ENCODE data around the gene PIK3R2. TPM values are rescaled to one million over a fixed set of nuclear protein-coding genes. Genes with fewer than 3 reads are reported as not detected.

PIK3R2 gene
- total RNA-seq, 1 experiment from 2014 or later = 42.8 TPM

DNA sequence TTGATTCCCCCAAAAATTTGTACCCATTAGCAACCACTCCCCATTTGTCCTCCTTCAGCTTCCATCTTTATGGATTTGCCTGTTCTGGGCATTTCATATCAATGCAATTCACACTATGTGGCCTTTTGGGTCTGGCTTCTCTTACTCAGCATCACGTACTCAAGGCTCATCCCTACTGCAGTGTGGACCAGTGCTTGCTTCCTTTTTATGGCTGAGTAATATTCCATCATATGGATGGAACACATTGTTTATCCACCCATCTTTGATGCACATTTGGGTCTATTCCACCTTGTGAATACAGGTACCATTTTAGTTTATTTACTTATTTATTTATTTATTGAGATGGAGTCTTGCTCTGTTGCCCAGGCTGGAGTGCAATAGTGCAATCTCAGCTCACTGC, 12.5 kb upstream of the PIK3R2 start:
- Histone ChIP-seq H3K27me3 (ENCODE audit: insufficient read depth, low read length) (no peaks in the 10 kb centered on the region), H4K20me1 (ENCODE audit: control insufficient read depth, insufficient read depth, insufficient read length) (no peaks in the 10 kb centered on the region), H3K27ac (ENCODE audit: insufficient read length, low read depth, low read length) (no peak overlapping the region), H3K79me1 (ENCODE audit: insufficient read depth, low read depth, low read length, poor library complexity, severe bottlenecking) (no peaks in the 10 kb centered on the region), H2BK5ac (ENCODE audit: insufficient read length, low read length) (no peak overlapping the region), H3K18ac (ENCODE audit: insufficient read length, low read depth, low read length) (no peak overlapping the region), H4K5ac (ENCODE audit: insufficient read length, low read depth, low read length) (no peak overlapping the region), H4K91ac (ENCODE audit: insufficient read length, low read depth, low read length) (no peak overlapping the region), H3K56ac (ENCODE audit: insufficient read length, low read depth, low read length) (no peak overlapping the region), H2BK20ac (ENCODE audit: low read depth, low read length, poor library complexity, severe bottlenecking) (no peak overlapping the region), H3K4me1 (ENCODE audit: insufficient read depth, low read length) (no peaks in the 10 kb centered on the region), H3K23me2 (ENCODE audit: insufficient read length, low read depth, low read length, poor library complexity, severe bottlenecking) (no peaks in the 10 kb centered on the region), H2BK15ac (ENCODE audit: low read depth, low read length) (no peak overlapping the region), H2AK5ac (ENCODE audit: insufficient read length, low read length) (no peak overlapping the region), H3K23ac (ENCODE audit: insufficient read length, low read depth, low read length) (no peak overlapping the region), H3K14ac (ENCODE audit: insufficient read depth, low read length) (no peak overlapping the region), H2BK120ac (ENCODE audit: low read depth, low read length, poor library complexity, severe bottlenecking) (no peak overlapping the region), H3K4ac (ENCODE audit: low read depth, low read length) (no peak overlapping the region), H4K8ac (replicated peaks; ENCODE audit: insufficient read length, low read depth, low read length) (no peak overlapping the region), H3K4me2 (ENCODE audit: insufficient read depth, insufficient read length, low read length) (no peak overlapping the region), H3K9ac (ENCODE audit: extremely low read depth, insufficient read length, low read length) (no peak overlapping the region), H3T11ph (ENCODE audit: low read length) (no peak overlapping the region), H3K9me3 (ENCODE audit: control insufficient read depth, low read depth, low read length) (no peaks in the 10 kb centered on the region), H3K79me2 (ENCODE audit: insufficient read depth, low read length) (no peaks in the 10 kb centered on the region), H2BK12ac (ENCODE audit: insufficient read length, low read depth, low read length) (no peak overlapping the region), H2AFZ (ENCODE audit: low read length) (no peak overlapping the region)
- Mint-ChIP-seq H3K36me3 (ENCODE audit: insufficient read depth in 1 of 3, low read depth in 3 of 3) (peaks cover 17 to 56% (median 53%) of the 10 kb centered on the region in 3 experiments), H3K27ac (no peak overlapping the region), H3K4me1 (no peaks in the 10 kb centered on the region), H3K4me3 (no peak overlapping the region), H3K27me3 (ENCODE audit: low read depth) (no peaks in the 10 kb centered on the region), H3K9me3 (peaks cover 0 to 4% of the 10 kb centered on the region in 2 experiments; a peak in 1 of 5 replicates)
- no peak for DNase-seq
- WGBS (ENCODE audit: extremely low coverage, insufficient read length, low lambda C conversion rate) = no CpG with 5 or more reads among the region's 1 CpG
- TF ChIP-seq, protein P1, sequence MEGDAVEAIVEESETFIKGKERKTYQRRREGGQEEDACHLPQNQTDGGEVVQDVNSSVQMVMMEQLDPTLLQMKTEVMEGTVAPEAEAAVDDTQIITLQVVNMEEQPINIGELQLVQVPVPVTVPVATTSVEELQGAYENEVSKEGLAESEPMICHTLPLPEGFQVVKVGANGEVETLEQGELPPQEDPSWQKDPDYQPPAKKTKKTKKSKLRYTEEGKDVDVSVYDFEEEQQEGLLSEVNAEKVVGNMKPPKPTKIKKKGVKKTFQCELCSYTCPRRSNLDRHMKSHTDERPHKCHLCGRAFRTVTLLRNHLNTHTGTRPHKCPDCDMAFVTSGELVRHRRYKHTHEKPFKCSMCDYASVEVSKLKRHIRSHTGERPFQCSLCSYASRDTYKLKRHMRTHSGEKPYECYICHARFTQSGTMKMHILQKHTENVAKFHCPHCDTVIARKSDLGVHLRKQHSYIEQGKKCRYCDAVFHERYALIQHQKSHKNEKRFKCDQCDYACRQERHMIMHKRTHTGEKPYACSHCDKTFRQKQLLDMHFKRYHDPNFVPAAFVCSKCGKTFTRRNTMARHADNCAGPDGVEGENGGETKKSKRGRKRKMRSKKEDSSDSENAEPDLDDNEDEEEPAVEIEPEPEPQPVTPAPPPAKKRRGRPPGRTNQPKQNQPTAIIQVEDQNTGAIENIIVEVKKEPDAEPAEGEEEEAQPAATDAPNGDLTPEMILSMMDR (conservative IDR thresholded peaks at IDR 0.05) = no peak

Data from H9 (cell line).